Esophagus muscularis mucosa (tissue), 4 donors: ENCODE data around the gene CRYL1. TPM values are rescaled to one million over a fixed set of nuclear protein-coding genes. Genes with fewer than 3 reads are reported as not detected.

ENCODE experiments used
- DNase-seq: peaks from one replicate; pipeline ENCODE4 v3.0.0-alpha.2; 2017; ENCODE audit errors: extremely low spot score
- H3K27ac ChIP-seq, 4 donors: fragments of 200-600 bp; sonication (generic); replicated peaks in 1 of 4; 1 replicate in 3 of 4; 2 replicates in 1 of 4; pipeline ENCODE4 v1.5.1; 2016 to 2019; ENCODE audit warnings: mild to moderate bottlenecking in 1 of 4
- H3K27me3 ChIP-seq, 4 donors: fragments of 200-600 bp; sonication (generic); one replicate each; pipeline versions ENCODE4 v1.5.1 to v1.6.0; 2016 to 2019
- H3K36me3 ChIP-seq, 4 donors: fragments of 200-600 bp; sonication (generic); one replicate each; pipeline ENCODE4 v1.5.1; 2016 to 2019
- H3K4me1 ChIP-seq, 4 donors: fragments of 200-600 bp; sonication (generic); one replicate each; pipeline ENCODE4 v1.5.1; 2016 to 2019
- H3K4me3 ChIP-seq, 4 donors: fragments of 200-600 bp; sonication (generic); 1 replicate in 2 of 4; 2 replicates in 2 of 4; pipeline ENCODE4 v1.5.1; 2016 to 2019; ENCODE audit warnings: mild to moderate bottlenecking in 4 of 4, moderate library complexity in 1 of 4
- H3K9me3 ChIP-seq, 4 donors: fragments of 200-600 bp; sonication (generic); 1 replicate in 3 of 4; 2 replicates in 1 of 4; pipeline ENCODE4 v1.5.1; 2016 to 2019
- EP300 ChIP-seq: sonication (generic); formaldehyde crosslinking; IDR thresholded peaks from one replicate; pipeline ENCODE4 v1.6.1; 2017; ENCODE audit warnings: antibody characterized with exemption
- POLR2A ChIP-seq: fragments of 450-650 bp; IDR thresholded peaks from one replicate; pipeline ENCODE4 v1.6.1; 2017; ENCODE audit warnings: antibody characterized with exemption, moderate library complexity, mild to moderate bottlenecking, low read depth
- POLR2AphosphoS5 ChIP-seq, 2 donors: sonication (generic); formaldehyde crosslinking; IDR thresholded peaks; one replicate each; pipeline ENCODE4 v1.6.1; 2017; ENCODE audit warnings: antibody characterized with exemption in 2 of 2
- WGBS: methylation state at CpG from one replicate; pipeline ENCODE4 v1.1.5; 2018; 5-methylcytosine and 5-hydroxymethylcytosine counted together
- intact Hi-C: fragments of 100-400 bp; cut with DNase I; formaldehyde crosslinking; loops from one replicate; pipeline ENCODE4 v1.15.1; 2023
- total RNA-seq, 4 donors: library from RNA; depleted of rRNA; stranded (reverse); fragments of >200 nt; gene quantifications; one replicate each; pipeline versions ENCODE4 v1.1.0 to v1.2.1, GENCODE V29; 2016
- TF ChIP-seq, protein P1 (sequence below), 3 experiments: fragments of 200-600 bp in 2 of 3; fragments of 450-650 bp in 1 of 3; sonication (generic) in 2 of 3; IDR thresholded peaks; one replicate each; pipeline ENCODE4 v1.5.1; 2017 to 2019; ENCODE audit warnings: antibody characterized with exemption in 3 of 3, mild to moderate bottlenecking in 2 of 3, moderate library complexity in 1 of 3

The CRYL1 gene
- total RNA-seq, 4 donors from 2014 or later = 42.3 to 59.3 (median 45.4) TPM

DNA sequence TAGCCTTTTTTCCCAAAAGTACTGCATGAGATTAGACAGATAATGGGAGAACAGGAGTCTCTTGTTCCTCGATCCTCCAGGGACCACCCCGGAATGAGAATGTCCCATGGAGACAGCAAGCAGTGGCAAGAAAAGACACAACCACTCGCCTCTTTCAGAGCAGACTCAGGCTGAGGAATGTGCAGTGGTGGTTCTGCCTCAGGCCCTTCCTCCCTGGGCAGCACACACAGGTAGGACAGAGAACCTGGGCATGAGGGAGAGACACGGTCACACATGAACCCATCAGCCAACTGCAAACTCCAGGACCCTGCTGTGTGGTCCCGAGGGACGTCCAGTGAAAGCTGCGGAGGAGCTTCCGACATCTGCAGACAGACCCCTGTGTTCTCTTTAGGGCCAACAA, 31.0 kb downstream of the CRYL1 start:
- no peaks in the 10 kb centered on the region for H3K9me3 ChIP-seq
- H3K4me1 ChIP-seq = peaks cover 0 to 17% (median 14%) of the 10 kb centered on the region in 4 donors
- intact Hi-C loops = loop anchor here (5.0 kb wide), 2 partner anchors 218 to 428 kb away; no protein-coding TSS in a partner anchor
- DNase-seq = no peak
- WGBS = 28% methylated on average over 7 of the region's 8 CpGs
- no peak overlapping the region for H3K4me3 ChIP-seq
- no peaks in the 10 kb centered on the region for H3K36me3 ChIP-seq
- no peaks in the 10 kb centered on the region for H3K27me3 ChIP-seq
- H3K27ac ChIP-seq = no peak overlapping the region
- TF ChIP-seq POLR2AphosphoS5 (IDR thresholded peaks at IDR 0.05) (no peak), POLR2A (no peak), EP300 (no peak)
- TF ChIP-seq, protein P1, sequence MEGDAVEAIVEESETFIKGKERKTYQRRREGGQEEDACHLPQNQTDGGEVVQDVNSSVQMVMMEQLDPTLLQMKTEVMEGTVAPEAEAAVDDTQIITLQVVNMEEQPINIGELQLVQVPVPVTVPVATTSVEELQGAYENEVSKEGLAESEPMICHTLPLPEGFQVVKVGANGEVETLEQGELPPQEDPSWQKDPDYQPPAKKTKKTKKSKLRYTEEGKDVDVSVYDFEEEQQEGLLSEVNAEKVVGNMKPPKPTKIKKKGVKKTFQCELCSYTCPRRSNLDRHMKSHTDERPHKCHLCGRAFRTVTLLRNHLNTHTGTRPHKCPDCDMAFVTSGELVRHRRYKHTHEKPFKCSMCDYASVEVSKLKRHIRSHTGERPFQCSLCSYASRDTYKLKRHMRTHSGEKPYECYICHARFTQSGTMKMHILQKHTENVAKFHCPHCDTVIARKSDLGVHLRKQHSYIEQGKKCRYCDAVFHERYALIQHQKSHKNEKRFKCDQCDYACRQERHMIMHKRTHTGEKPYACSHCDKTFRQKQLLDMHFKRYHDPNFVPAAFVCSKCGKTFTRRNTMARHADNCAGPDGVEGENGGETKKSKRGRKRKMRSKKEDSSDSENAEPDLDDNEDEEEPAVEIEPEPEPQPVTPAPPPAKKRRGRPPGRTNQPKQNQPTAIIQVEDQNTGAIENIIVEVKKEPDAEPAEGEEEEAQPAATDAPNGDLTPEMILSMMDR (IDR thresholded peaks at IDR 0.05) = no peak

DNA sequence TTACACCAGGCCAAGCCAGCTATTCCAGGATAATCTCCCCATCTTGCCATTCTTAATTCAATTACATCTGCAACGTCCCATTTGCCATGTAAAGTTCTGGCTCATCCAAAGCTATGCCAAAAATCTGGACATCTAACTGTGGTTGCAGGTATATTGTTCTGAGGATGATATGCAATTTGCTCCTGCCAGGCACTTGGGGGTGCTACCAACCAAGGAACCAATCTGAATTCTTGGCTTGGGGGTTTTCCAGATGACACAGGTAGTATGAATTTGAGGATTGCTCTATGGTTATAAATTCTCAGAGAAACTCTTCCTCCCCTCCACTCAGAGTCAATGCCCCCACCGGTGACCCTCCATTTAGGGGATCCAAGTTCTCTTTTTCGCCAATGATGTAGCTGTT, 33.0 kb downstream of the CRYL1 start:
- Histone ChIP-seq H3K36me3 (peaks cover 0 to 17% (median 9%) of the 10 kb centered on the region in 4 donors), H3K27ac (no peak overlapping the region), H3K9me3 (no peaks in the 10 kb centered on the region), H3K27me3 (no peaks in the 10 kb centered on the region), H3K4me1 (peaks cover 0 to 17% (median 14%) of the 10 kb centered on the region in 4 donors), H3K4me3 (no peak overlapping the region)
- no peak for TF ChIP-seq POLR2A
- TF ChIP-seq, protein P1 (IDR thresholded peaks at IDR 0.05) = peak in 2 of 3 experiments; percentile 19 to 35
- intact Hi-C loops = loop anchor here (5.0 kb wide), 1 partner anchor 220 kb away; no protein-coding TSS in a partner anchor
- 90% methylated on average over 3 of the region's 3 CpGs for whole genome bisulfite sequencing
- DNase-seq = no peak

DNA sequence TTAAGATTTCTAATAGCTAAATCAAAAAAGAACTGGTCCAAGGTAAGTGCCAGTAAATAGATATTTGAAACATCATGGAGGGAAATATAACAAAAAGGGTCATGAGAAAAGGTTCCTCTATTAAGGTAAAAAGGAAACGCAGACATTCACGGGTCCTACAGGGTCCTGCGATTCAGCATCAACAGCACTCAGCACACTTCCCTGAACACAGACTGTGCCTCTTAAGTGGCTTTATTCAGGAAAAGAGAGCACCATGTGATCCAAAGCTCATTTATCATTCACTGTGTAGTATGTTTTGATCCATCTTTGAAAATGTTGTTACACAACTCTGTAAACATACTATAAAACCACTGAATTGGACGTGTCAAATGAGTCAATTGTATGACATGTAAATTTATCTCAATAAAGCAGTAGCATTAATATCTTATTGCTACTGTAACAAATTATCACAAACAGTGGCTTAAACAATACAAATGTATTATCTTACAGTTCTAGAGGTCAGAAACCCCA, 33.7 kb downstream of the CRYL1 start:
- no peak overlapping the region for H3K27ac ChIP-seq
- no peak overlapping the region for H3K4me3 ChIP-seq
- TF ChIP-seq POLR2AphosphoS5 (IDR thresholded peaks at IDR 0.05) (no peak), POLR2A (no peak), EP300 (no peak)
- TF ChIP-seq, protein P1 (IDR thresholded peaks at IDR 0.05) = no peak
- 59% methylated on average over 4 of the region's 4 CpGs for WGBS
- H3K36me3 ChIP-seq = peaks cover 0 to 21% (median 9%) of the 10 kb centered on the region in 4 donors
- no peaks in the 10 kb centered on the region for H3K27me3 ChIP-seq
- DNase-seq = no peak
- peaks cover 0 to 17% (median 14%) of the 10 kb centered on the region in 4 donors for H3K4me1 ChIP-seq
- intact Hi-C loops = loop anchor here (5.0 kb wide), 1 partner anchor 220 kb away; no protein-coding TSS in a partner anchor
- no peaks in the 10 kb centered on the region for H3K9me3 ChIP-seq

DNA sequence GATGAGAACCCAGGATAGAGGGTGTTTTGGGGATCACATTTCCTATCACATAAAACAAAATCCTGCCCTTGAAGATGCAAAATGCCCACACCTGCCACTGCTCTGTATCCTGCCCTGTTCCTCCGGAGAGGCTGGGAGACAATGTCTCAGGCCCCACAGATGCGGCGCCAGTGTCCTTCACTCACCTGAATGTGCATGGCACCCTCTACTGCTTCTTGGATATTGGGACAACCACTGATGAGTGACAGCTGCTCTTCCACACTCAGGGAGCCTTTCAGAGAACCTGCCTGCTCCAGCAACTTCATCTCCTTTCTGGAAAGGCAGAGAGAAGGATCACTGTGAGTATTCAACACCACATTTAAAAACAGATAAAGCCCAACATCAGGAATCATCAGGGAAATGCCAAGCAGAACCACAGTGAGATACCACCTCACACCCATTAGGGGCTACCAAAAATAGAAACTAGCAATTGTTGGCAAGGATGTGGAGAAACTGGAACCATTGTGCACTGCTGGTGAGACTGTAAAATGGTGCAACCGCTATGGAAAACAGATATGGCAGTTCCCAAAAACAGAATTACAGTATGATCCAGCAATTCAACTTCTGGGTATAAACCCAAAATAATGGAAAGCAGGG, 36.4 kb downstream of the CRYL1 start:
- Histone ChIP-seq H3K4me1 (peaks cover 0 to 2% (median 0%) of the 10 kb centered on the region in 4 donors), H3K9me3 (no peaks in the 10 kb centered on the region), H3K27me3 (no peaks in the 10 kb centered on the region), H3K4me3 (no peak overlapping the region), H3K36me3 (peaks cover 0 to 30% (median 9%) of the 10 kb centered on the region in 4 donors), H3K27ac (no peak overlapping the region)
- intact Hi-C loops = no loop called here
- WGBS = 94% methylated on average over 4 of the region's 4 CpGs
- no peak for DNase-seq
- TF ChIP-seq POLR2AphosphoS5 (IDR thresholded peaks at IDR 0.05) (no peak), EP300 (no peak), POLR2A (no peak)
- TF ChIP-seq, protein P1 (IDR thresholded peaks at IDR 0.05) = peak in 1 of 3 experiments; percentile 24
